ENCODE data around the gene AMN.

The AMN gene

DNA sequence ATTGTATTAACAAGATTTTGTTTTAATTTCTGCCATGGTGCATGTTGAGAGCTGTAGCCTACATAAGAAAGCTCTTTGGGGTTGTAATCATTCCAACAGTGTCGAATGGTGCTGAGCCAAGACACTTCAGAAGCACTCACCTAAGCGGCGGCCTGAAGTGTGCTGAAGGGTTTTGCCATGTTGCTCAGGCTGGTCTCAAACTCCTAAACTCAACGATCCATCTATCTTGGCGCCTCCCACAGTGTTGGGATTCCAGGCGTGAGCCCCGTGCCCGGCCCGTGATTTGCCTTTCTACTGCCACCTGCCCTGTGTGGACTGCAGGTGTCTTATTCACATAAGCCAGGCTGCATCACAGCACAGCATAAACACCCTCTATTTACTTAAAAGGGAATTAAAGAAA is 48.9 kb downstream of the AMN start:
- peak; percentile 83 for DNase-seq

DNA sequence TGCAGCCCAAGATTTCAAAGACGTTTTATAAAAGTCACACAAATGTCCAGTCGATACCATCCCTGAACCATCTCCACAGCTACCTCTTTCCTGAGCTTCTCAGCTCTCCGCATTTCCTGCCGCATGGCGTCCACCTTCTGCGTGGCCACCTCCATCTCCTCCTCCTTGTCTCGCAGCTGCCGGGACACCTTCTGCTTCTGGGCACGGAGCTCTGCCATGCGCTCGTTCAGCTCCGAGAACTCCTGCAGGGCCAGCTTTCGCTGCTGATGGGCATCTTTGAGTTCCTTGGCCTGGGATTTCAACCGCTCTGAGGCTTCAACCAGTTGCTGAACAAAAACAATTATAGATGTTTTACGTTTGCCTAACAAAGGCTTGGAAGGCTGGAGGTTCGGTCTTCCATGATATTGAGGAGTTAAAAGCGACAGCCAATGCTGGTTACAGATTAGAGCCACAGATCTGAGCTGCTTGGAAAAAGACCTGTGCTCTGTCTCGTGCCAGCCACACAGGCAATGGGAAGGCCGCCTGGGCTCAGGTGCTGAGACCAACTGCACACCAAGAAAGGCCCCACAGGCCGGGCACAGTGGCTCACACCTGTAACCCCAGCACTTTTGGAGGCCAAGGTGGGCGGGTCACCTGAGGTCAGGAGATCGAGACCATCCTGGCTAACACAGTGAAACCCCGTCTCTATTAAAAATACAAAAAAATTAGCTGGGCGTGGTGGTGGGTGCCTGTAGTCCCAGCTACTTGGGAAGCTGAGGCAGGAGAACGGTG is 49.6 kb downstream of the AMN start:
- no peak for DNase-seq

- no peak for DNase-seq
Observed at GRCh38 chr14:102973706-102974285, 51.3 kb downstream of the AMN start.

GRCh38 chr14:102975662-102976061 is 53.2 kb downstream of the AMN start:
- no peak for DNase-seq

DNA sequence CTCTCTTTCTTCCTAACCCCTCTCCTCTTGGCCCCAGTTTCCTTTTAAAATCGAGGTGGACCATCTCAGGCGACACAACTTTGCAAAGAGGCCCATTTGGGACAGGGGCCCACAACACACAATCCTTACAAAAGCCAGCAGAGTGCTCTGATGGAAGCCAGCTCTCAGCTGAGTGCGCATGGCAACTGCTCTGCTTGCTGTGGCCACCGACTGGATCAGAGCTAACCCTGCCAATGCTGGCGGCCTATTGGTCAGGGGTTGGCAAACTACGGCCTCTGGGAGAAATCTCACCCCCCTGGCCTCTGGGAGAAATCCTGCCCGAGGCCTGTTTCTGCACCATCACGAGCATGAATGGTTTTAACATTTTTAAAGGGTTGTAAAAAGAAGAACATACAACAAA is 55.0 kb downstream of the AMN start:
- no peak for DNase-seq

GRCh38 chr14:102979406-102979805 is 56.9 kb downstream of the AMN start:
- DNase-seq: no peak

DNA sequence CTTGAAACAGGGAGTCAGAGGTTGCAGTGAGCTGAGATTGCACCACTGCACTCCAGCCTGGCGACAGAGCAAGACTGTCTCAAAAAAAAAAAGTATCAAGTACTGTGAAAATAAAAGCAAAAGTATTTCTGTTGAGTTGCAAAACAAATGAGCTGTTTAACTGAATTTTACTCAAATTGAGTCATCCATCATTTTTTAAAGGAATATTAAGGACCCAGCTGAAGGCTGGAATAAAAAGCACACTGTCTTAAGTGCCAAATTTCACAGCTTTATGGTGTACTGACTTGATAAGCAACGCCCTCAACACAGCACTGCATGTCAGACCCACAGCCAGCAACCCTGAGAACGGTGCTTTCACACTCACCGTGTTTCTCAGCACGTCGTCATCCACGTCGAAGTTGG is 57.9 kb downstream of the AMN start:
- DNase-seq: no peak

Measured in DMS79 (cell line).